HepG2 (cell line): Measurements from ENCODE around the gene MTMR3. TPM values are rescaled to one million over a fixed set of nuclear protein-coding genes. Genes with fewer than 3 reads are reported as not detected.

Source experiments
- ATAC-seq: fragments of 200-7000 bp; cut with Tn5 transposase; 3 replicates; pipeline ENCODE4 v1.9.1; 2020; ENCODE audit warnings: mild to moderate bottlenecking, moderate library complexity
- BruUV-seq: library from RNA; stranded (reverse); fragments of 400-500 nt; replicated peaks from 2 replicates; lab custom pipeline; 2021; lab: Mats Ljungman, UMichigan
- CTCF ChIA-PET: fragments of 300-600 bp; formaldehyde crosslinking; extraction: SDS; loops from one replicate; lab custom pipeline; 2021; ENCODE audit warnings: low total read pairs, inconsistent platforms, low intra/inter-chr PET ratio; lab: Yijun Ruan, JAX
- POLR2A ChIA-PET: fragments of 350-600 bp; sonication (Branson Sonifier 250); formaldehyde crosslinking; loops from one replicate; lab custom pipeline; 2020; ENCODE audit warnings: antibody characterized with exemption, inconsistent platforms; lab: Yijun Ruan, JAX
- DNase-seq: peaks from one replicate; pipeline ENCODE4 v3.0.0-alpha.2; 2015; ENCODE audit warnings: low spot score
- FAIRE-seq: peaks from 3 replicates; lab custom pipeline; 2011; peaks lifted over from hg19 to GRCh38; lab: Jason Lieb, UNC
- H2AFZ ChIP-seq: one replicate; pipeline ENCODE4 v1.6.1; 2011; ENCODE audit warnings: low read length, inconsistent platforms
- H3K27ac ChIP-seq: fragments of 300-600 bp; 3 replicates; pipeline ENCODE4 v1.8.0; 2011; ENCODE audit warnings: mixed run types, mild to moderate bottlenecking, mixed read lengths, low read length, inconsistent platforms; ENCODE audit not compliant: insufficient read depth; ENCODE audit errors: extremely low read length
- H3K27me3 ChIP-seq, 2 experiments: fragments of 200-600 bp in 1 of 2; 2 replicates in 1 of 2; 3 replicates in 1 of 2; pipeline versions ENCODE4 v1.6.0 to v1.8.0; 2011; ENCODE audit warnings: low read length in 2 of 2, mild to moderate bottlenecking in 2 of 2, moderate library complexity in 2 of 2, inconsistent platforms in 1 of 2; ENCODE audit not compliant: insufficient read depth in 2 of 2, control insufficient read depth in 1 of 2
- H3K36me3 ChIP-seq, 2 experiments: fragments of 200-600 bp in 1 of 2; replicated peaks in 1 of 2; 2 replicates in 1 of 2; 3 replicates in 1 of 2; pipeline versions ENCODE4 v1.5.1 to v1.8.0; 2011; ENCODE audit warnings: low read length in 2 of 2, inconsistent platforms in 1 of 2; ENCODE audit not compliant: insufficient read depth in 2 of 2, control insufficient read depth in 1 of 2
- H3K4me1 ChIP-seq: 2 replicates; pipeline ENCODE4 v1.5.1; 2012; ENCODE audit warnings: low read length, inconsistent platforms; ENCODE audit not compliant: insufficient read depth
- H3K4me2 ChIP-seq: 2 replicates; pipeline ENCODE4 v1.6.0; 2011; ENCODE audit warnings: low read depth, low read length, inconsistent platforms
- H3K4me3 ChIP-seq, 3 experiments: fragments of 200-600 bp in 1 of 3; sonication (generic), shearing (Covaris generic) in 1 of 3; replicated peaks in 1 of 3; 2 replicates each; pipeline ENCODE4 v1.5.1; 2011 to 2016; ENCODE audit warnings: low read length in 3 of 3, inconsistent platforms in 2 of 3, low read depth in 2 of 3, mild to moderate bottlenecking in 2 of 3, control low read depth in 1 of 3, mixed read lengths in 1 of 3; ENCODE audit not compliant: insufficient read depth in 1 of 3
- H3K79me2 ChIP-seq: one replicate; pipeline ENCODE4 v1.6.1; 2011; ENCODE audit warnings: low read length, inconsistent platforms; ENCODE audit not compliant: insufficient read depth
- H3K9ac ChIP-seq: 2 replicates; pipeline ENCODE4 v1.6.0; 2011; ENCODE audit warnings: mild to moderate bottlenecking, low read depth, low read length, inconsistent platforms; ENCODE audit not compliant: insufficient read depth
- H3K9me3 ChIP-seq: 2 replicates; pipeline ENCODE4 v1.5.1; 2012; ENCODE audit warnings: mild to moderate bottlenecking, low read length
- H4K20me1 ChIP-seq: 2 replicates; pipeline ENCODE4 v1.6.0; 2011; ENCODE audit warnings: inconsistent platforms, mild to moderate bottlenecking, low read length, moderate library complexity; ENCODE audit not compliant: insufficient read depth
- BHLHE40 ChIP-seq: IDR thresholded peaks from 2 replicates; pipeline ENCODE4 v1.6.1; 2011; ENCODE audit warnings: low read length, improper control_type of control experiment
- NKX3-1 ChIP-seq: sonication (generic); formaldehyde crosslinking; IDR thresholded peaks from 2 replicates; pipeline ENCODE4 v1.5.0; 2020; ENCODE audit warnings: missing genetic modification reagents
- UBTF ChIP-seq: sonication (generic); formaldehyde crosslinking; IDR thresholded peaks from 2 replicates; pipeline ENCODE4 v1.4.0; 2020; ENCODE audit warnings: mild to moderate bottlenecking, missing genetic modification reagents
- ZNF598 ChIP-seq: sonication (generic); formaldehyde crosslinking; IDR thresholded peaks from 2 replicates; pipeline ENCODE4 v1.5.1; 2020; ENCODE audit warnings: mild to moderate bottlenecking, missing genetic modification reagents, borderline replicate concordance
- ZNF772 ChIP-seq: sonication (generic); formaldehyde crosslinking; IDR thresholded peaks from 2 replicates; pipeline ENCODE4 v1.5.0; 2020; ENCODE audit warnings: mild to moderate bottlenecking, missing genetic modification reagents
- WGBS: methylation state at CpG from one replicate; pipeline ENCODE4 v1.1.6; 2017; ENCODE audit warnings: low lambda C conversion rate; 5-methylcytosine and 5-hydroxymethylcytosine counted together
- in situ Hi-C: cut with HindIII; loops from 2 replicates; pipeline ENCODE4 v1.10.0; 2017; ENCODE audit warnings: low pct_unique_long_range_greater_than_20kb; ENCODE audit not compliant: extremely low pct_ligation_motif_present
- intact Hi-C: fragments of 100-400 bp; cut with micrococcal nuclease; formaldehyde crosslinking; loops from one replicate; pipeline ENCODE4 v1.10.0; 2022; ENCODE audit not compliant: unreplicated experiment
- polyA plus RNA-seq, 8 experiments: library from polyadenylated mRNA; depleted of rRNA in 3 of 8; stranded (reverse) in 7 of 8; unstranded in 1 of 8; fragments of >200 nt; fragmentation: Illumina TruSeq in 4 of 8; extraction: Trizol in 4 of 8; gene quantifications; 2 replicates each; pipeline versions ENCODE4 v1.2.1 to v1.2.3, GENCODE V29; 2011 to 2016; ENCODE audit warnings: low read depth in 4 of 8, missing spikeins in 1 of 8, mixed read lengths in 1 of 8; ENCODE audit not compliant: insufficient read depth in 1 of 8
- total RNA-seq, 5 experiments: library from RNA; depleted of rRNA; stranded (reverse); fragments of >200 nt; fragmentation: Illumina TruSeq; extraction: Trizol; gene quantifications; 2 replicates each; pipeline ENCODE4 v1.2.3, GENCODE V29; 2016; ENCODE audit warnings: low read depth in 1 of 5

MTMR3 gene
- total and polyA plus RNA-seq, 2 of the 13 experiments (the other 11 are each of a cell fraction or from before 2014, with no cell fraction given) = 12.6 to 24.8 TPM

- Histone ChIP-seq H3K79me2 (peaks cover 15% of the 10 kb centered on the region), H3K27me3 (no peaks in the 10 kb centered on the region), H3K27ac (no peak overlapping the region), H3K4me2 (no peak overlapping the region), H2AFZ (no peak overlapping the region), H3K9ac (no peak overlapping the region), H3K4me3 (no peak overlapping the region), H3K36me3 (no peaks in the 10 kb centered on the region), H4K20me1 (0 out of 2 replicates have a peak, but pooled peaks cover 4% of the 10 kb centered on the region), H3K9me3 (no peaks in the 10 kb centered on the region), H3K4me1 (peaks cover 8% of the 10 kb centered on the region; the same call in 1 of the 2 replicates)
- no TSS peak for BruUV-seq
- in situ Hi-C loops = no loop called here
- TF ChIP-seq NKX3-1 (CRISPR knock-in tag) (no peak), ZNF598 (CRISPR knock-in tag) (no peak), UBTF (no peak), ZNF772 (no peak), BHLHE40 (no peak)
- ChIA-PET POLR2A (no interaction called here), CTCF (no interaction called here)
- 100% methylated on average over 2 of the region's 2 CpGs for WGBS
- ATAC-seq (no peak), FAIRE-seq (no peak), DNase-seq (no peak)
- intact Hi-C loops = no loop called here
Measured at GRCh38 chr22:29946220-29946619, 63.2 kb downstream of the MTMR3 start.
